Left ventricle myocardium superior (tissue), 1 donor: ENCODE measurements around the gene THOC7. TPM values are rescaled to one million over a fixed set of nuclear protein-coding genes. Genes with fewer than 3 reads are reported as not detected.

ENCODE experiments used
- ATAC-seq: fragments of 200-7000 bp; cut with Tn5 transposase; one replicate; pipeline ENCODE4 v1.9.1; 2020; ENCODE audit warnings: mild to moderate bottlenecking, moderate library complexity
- DNase-seq: peaks from one replicate; pipeline ENCODE4 v3.0.0-alpha.2; 2020
- intact Hi-C: fragments of 100-400 bp; cut with micrococcal nuclease; formaldehyde crosslinking; loops from one replicate; pipeline ENCODE4 v1.11.0; 2022
- total RNA-seq: library from RNA; stranded (reverse); fragmentation: NEBNext Ultra II Directional; extraction: Animal tissue kit (Norgen Biotek cat#: 25700); gene quantifications from one replicate; pipeline ENCODE4 v1.2.1, GENCODE V29; 2021
- donor health status: DM: no; HTN: yes; CAD: no; lungs with severe emphysema.

THOC7 gene
- total RNA-seq, 1 donor from 2014 or later = 82.5 TPM

DNA sequence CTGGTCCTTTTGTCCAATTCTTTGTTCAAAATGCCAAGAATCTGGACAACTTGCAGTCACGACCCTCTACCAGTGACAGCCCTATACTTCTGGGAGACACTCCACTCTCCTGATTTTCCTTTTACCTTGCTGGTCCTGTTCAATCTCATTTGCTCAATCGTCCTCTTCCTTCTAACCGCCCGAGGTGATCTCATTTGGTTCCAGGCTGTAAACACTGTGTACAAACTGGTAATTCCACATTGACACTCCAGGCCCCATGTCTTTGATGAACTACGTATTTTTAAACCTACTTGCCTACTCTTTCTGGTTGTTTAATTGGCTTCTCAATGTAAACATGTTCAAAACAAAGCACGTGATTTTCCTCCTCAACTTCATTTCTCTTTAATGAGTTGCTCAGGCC is 68.2 kb downstream of the THOC7 start:
- intact Hi-C loops = no loop called here
- ATAC-seq (no peak), DNase-seq (no peak)

GRCh38 chr3:63791974-63792373 is 71.6 kb downstream of the THOC7 start:
- no peak for ATAC-seq
- no peak for DNase-seq
- intact Hi-C loops = no loop called here

Other genes with a start within 250 kb of the THOC7 start
- gene SNTN, start 211.1 kb downstream of the THOC7 start, total RNA-seq = not detected
- gene C3orf49, start 44.5 kb downstream of the THOC7 start, total RNA-seq = not detected
- 12.6 TPM for gene ATXN7, start 62 bp upstream of the THOC7 start, total RNA-seq
- not detected for gene SCAANT1, start 48.6 kb upstream of the THOC7 start, total RNA-seq
- gene PSMD6, start 159.7 kb upstream of the THOC7 start, total RNA-seq = 70.7 TPM